ENCODE results near the gene ENTR1.

DNA sequence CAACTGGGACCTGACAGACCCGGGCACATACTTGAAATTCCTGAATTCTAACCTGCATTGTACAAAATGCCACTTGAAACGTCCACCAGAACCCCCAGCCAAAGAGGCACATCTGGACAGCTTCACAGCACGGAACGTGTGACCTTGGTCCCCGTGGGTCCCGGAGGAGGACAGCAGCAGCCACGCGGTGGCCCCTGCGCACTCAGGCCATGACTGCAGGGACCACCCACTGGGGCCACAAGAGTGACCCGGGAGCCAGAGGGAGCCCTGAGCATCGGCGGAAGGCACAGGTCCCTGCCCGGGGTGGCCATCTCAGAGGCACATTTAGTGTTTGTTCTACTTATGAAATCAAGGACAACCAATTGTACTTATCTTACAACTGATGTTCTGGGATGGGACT, 8.3 kb downstream of the ENTR1 start:
- no peak for TF ChIP-seq CTCF (conservative IDR thresholded peaks at IDR 0.05)
- no peak for TF ChIP-seq ZFX (IDR thresholded peaks at IDR 0.05)

Measured in C4-2B (cell line).